ENCODE measurements around the gene CTNNAL1.
"Not testable (repeated sequence)": the region's sequence is repeated elsewhere in the genome, so short reads cannot be mapped to it uniquely, and the experiment has no call there.

Gene CTNNAL1

DNA sequence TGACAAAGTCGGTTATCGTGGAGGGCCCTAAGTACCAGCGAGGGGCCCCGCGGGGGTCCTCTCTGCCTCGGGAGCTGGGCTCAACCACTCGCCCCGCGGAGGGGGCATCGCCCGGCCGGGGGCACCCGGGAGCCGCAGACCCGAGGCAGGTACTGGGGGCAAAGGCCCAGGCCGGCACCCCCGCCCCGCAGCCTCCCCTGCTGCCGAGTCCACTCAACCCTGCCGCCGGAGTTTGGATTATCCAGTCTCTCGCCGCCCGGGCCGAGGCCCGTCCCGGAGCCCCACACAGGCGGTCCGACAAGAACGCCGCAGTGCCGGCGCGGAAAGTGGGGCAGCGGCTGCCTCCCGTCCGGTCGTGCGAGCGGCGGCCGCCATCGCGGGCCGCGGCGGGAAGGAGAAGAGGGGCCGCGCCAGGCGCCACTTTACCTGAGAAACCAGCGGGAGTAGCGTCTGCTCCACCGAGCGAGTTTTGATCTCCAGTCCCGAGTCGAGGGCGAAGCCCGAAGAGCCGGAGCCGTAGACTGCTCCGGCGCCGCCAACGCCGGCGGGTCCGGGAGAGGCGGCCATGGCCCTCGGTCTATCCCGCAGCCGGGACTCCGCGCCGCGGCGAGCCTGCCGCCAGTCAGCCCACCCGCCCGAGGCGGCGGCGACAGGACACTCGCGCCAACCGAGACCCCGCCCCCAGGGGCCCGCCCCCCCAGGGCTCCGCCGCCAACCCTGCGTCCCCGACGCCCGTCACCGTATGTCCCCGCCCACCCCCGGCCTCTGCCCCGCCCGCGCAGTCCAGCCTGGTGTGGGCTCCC is at the start of gene CTNNAL1:
TSS of gene CTNNAL1 (minus strand) at position 624 of the 803 bp plus-strand sequence. CDS start at position 567, 57 bp downstream.
- DNase-seq (ENCODE audit: low spot score) = peak; percentile 83

DNA sequence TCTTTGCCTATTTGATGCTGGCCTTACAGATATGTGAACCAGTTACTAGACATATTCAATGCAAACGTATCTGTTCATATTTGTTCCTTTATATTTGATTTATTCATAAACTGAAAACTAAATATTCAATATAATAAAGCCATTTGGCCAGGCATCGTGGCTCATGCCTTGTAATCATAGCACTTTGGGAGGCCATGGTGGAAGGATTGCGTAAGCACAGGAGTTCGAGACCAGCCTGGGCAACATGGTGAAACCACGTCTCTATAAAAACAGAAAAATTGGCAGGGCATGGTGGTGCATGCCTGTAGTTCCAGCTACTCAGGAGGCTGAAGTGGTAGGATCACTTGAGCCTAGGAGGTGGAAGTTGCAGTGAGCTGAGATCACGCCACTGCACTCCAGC is 49.2 kb upstream of the CTNNAL1 start:
- DNase-seq (ENCODE audit: low spot score) = no peak

DNA sequence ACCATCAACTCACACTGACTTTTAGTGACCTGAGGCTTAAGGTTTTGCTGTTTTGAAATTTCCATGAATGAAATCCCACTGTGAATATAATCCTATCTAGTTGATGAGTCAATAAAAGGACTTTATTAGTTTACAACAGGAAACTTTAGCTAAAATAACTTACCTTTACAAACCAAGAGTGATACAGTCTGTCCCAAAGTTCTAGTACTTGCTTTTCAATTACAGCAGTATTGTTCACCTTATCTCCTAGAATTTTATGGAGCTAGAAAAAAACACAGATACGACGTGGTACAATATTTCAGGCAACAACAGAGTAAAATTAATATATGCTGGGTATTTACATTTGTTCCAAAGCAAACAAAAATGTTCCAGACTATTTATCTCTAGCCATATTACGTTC is 46.9 kb upstream of the CTNNAL1 start:
- DNase-seq (ENCODE audit: low spot score) = no peak

DNA sequence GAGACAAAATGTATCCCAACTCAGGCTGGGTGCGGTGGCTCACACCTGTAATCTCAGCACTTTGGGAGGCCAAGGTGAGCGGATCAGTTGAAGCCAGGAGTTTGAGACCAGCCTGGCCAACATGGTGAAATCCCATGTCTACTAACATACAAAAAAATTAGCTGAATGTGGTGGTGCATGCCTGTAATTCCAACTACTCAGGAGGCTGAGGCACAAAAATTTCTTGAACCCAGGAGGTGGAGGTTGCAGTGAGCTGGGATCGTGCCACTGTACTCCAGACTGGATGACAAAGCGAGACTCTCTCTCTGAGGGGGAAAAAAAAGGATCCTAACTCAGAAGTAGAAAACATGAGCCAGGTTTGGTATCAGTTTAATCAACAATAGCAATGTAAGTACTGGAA is 39.8 kb upstream of the CTNNAL1 start:
- not testable (repeated sequence) for DNase-seq (ENCODE audit: low spot score)

GRCh38 chr9:109052416-109052815 is 39.1 kb upstream of the CTNNAL1 start:
- DNase-seq (ENCODE audit: low spot score) = no peak

DNA sequence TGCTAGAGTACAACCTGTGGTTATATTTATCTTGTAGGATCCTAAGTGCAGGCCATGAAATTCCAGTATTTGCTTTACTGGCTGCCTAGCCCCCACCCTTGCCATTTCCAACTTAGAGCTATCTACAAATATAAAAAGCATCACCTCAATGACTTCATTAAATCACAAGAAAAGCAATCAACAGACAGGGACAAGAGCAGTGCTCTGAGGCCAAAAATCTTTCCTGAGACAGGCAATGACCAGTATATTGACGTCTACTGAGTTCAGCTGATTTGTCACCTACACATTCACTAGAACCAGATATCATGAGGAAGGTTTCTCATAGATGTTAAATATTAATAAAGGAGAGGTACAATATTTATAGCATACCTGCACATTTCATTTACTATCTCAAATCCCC is 38.4 kb upstream of the CTNNAL1 start:
- DNase-seq (ENCODE audit: low spot score) = no peak

GRCh38 chr9:109050444-109050843 is 37.1 kb upstream of the CTNNAL1 start:
- DNase-seq (ENCODE audit: low spot score) = no peak

DNA sequence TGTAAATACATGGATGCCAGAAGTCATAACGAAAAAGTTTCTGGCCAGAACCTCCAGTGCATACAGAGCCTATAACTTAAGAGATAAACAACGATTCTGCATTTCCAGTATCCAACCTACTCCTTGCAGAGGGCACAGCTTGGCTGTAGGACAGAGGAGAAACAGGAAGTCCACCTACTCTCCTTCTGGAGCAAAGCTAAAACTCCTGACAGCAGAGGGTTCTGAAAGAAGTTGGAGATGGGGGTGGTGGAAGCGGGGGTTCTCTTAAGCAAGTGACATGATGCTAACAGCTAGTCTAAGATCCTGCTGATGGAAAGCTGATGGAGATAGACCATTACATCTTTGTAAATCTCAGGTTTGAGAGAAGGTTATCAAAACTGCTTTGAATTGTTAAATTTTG is 35.5 kb upstream of the CTNNAL1 start:
- no peak for DNase-seq (ENCODE audit: low spot score)

- DNase-seq (ENCODE audit: low spot score) = no peak
Measured at GRCh38 chr9:109047259-109047658, 34.0 kb upstream of the CTNNAL1 start.

GRCh38 chr9:109046346-109046745 is 33.0 kb upstream of the CTNNAL1 start:
- no peak for DNase-seq (ENCODE audit: low spot score)

GRCh38 chr9:109043578-109043977 is 30.3 kb upstream of the CTNNAL1 start:
- DNase-seq (ENCODE audit: low spot score) = no peak

GRCh38 chr9:109040571-109040970 is 27.3 kb upstream of the CTNNAL1 start:
- DNase-seq (ENCODE audit: low spot score) = no peak

DNA sequence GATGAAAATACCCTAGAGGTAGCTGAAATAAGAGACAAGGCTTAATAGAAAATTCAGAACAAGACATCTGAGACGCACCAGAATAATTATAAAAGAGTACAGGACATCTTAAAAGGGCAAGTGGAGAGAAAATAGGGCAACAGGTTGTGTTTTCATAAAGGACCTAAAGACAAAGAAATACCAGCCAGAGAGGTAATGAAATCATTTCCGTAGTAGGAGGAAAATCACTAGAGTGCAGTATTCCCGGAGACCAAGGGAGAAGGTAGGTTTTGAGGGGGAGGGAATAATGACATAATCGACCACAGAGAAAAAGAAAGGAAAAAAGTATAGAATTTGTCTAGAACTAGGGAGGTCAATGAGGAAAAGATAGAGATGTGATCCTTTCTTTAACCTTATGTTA is 26.2 kb upstream of the CTNNAL1 start:
- DNase-seq (ENCODE audit: low spot score) = no peak

DNA sequence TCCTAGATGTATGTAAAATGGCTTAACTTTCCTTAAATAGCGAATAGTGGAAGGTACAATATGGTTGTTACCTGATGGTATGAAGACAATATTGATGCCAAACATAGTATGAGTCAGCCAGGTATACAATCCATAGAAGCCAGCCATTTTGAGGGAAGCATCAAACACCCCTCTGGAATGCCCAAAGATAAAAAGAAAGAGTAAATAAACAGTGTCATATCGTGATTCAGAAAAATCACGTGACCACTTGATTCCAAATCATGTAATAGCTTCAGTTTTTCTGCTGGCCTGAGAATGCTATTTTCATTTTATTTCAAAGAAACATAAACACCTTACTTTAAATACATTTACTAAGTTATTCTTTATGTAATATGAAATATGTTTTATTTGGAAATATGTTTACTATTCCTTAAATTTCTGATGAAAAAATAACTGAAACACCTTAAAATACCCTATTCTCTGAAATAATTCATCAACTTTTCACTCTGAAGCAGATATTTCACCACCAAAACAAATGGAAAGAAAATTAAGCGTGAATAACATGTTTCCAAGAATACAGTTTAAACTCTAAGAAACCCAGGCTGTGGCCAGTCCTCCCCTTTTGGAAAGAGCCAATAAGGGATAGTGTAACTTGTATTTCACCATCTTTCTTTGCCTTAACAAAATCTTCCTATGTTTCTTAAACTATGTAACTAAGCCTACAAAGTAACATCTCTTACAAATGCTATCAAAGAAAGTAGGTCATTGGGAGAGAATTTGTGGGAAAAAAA is 24.8 kb upstream of the CTNNAL1 start:
- no peak for DNase-seq (ENCODE audit: low spot score)

- DNase-seq (ENCODE audit: low spot score) = no peak
Measured at GRCh38 chr9:109036744-109037680, 23.7 kb upstream of the CTNNAL1 start.

DNA sequence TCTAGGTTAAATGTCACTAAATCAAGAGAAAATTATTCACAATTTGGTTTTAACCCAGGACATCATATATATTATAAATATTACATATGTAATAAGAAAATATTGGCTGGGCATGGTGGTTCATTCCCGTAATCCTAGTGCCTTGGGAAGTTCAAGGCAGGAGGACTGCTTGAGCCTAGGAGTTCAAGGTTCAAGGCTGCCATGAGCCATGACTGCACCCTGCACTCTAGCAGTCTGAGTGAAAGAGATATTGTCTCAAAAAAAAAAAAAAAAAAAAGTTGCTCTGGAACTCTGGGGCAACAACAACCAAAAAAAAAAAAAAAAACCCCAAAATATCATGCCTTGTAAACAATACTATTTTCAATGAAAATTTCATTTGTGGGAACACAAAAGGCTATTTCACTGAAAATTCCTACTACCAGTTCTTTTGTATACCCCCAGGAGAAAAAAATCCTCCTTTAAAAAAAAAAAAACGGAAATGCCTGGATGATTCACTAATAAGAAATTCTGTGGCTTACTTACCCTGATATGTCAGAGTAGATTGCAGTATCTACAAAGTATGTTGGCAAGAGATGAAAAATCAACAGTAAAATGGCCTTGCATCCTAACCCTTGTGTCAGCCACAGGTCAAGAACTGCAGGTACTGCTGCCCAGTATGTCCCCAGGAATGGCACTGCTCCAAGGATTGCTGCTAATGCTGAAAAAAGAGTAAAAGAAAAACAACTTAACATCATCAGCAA is 22.6 kb upstream of the CTNNAL1 start:
- DNase-seq (ENCODE audit: low spot score) = no peak

- no peak for DNase-seq (ENCODE audit: low spot score)
Measured at GRCh38 chr9:109033941-109034700, 20.8 kb upstream of the CTNNAL1 start.

- DNase-seq (ENCODE audit: low spot score) = no peak
Measured at GRCh38 chr9:109031241-109031640, 17.9 kb upstream of the CTNNAL1 start.

GRCh38 chr9:109030426-109030825 is 17.1 kb upstream of the CTNNAL1 start:
- no peak for DNase-seq (ENCODE audit: low spot score)

- DNase-seq (ENCODE audit: low spot score) = no peak
Measured at GRCh38 chr9:109028457-109028856, 15.2 kb upstream of the CTNNAL1 start.

- DNase-seq (ENCODE audit: low spot score) = no peak
Measured at GRCh38 chr9:109027176-109027575, 13.9 kb upstream of the CTNNAL1 start.
